Fibroblast of skin of left quadriceps (primary cell): ENCODE measurements around the gene ZFAND3.
"Not testable (repeated sequence)": the region's sequence is repeated elsewhere in the genome, so short reads cannot be mapped to it uniquely, and the experiment has no call there.

Experiments
- DNase-seq, 2 experiments: peaks; one replicate each; pipeline ENCODE4 v3.0.0-alpha.2; 2013; ENCODE audit warnings: low read depth in 2 of 2

Gene ZFAND3

DNA sequence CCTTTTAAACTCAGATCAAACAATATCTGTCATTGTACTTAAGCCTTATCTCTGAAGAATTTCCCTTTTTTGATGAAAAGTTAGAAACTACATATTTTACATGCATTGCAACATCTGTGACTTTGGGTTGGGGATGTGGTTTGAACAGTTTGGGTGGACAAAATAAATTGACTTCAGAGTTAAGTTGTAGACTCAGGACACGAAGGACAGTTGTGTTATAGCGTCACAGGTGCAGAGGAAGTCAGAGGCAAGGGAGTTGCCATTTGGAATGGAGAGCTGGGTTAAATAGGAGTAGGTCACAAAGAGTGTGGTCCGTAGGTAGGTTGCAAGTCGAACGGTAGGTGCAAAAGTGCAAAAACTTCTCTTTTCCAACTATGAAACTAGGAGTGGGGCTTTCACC is 46.0 kb downstream of the ZFAND3 start:
- DNase-seq: no peak

DNA sequence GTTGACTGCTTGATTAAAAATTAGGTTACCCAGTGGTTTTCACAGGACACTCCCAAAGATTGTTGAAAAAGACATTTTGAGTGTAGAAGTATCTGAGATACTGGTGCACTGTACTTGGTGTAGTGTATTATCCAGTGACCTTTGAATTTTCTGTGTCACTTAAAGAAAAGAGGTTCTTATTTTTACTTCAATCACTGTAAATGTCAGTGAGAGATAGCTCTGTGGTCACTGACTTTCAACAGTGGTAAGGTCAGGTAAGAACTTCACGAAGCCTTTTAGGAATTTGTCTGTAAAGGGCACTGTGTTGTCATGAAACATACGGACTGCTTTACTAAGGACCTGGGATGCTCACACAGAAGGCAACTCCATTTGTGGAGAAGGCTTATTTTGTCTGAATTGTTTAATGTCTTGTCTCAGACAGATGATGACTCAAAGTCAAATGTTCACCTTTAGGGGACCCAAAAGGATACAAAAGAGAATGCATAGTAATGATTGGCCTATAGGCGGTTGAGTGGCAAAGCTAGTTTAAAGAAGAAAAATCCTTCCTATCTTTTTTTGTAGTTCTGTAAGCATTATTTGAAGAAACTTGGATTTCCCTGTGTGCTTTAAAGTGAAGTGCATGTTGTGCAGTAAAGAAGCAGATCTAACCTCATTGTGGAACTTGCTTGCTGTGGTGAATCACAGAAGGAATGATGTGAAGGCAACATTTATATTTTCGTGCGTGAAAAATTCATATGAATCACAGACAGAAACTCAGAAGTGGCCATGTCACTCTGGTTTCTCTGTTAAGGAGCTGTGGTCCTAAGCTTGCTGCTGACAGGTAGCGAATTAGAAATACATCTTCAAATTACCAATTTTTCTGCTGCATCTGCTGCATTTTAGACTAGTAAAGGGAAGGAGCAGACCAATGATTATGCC is 47.3 kb downstream of the ZFAND3 start:
- DNase-seq: no peak

DNA sequence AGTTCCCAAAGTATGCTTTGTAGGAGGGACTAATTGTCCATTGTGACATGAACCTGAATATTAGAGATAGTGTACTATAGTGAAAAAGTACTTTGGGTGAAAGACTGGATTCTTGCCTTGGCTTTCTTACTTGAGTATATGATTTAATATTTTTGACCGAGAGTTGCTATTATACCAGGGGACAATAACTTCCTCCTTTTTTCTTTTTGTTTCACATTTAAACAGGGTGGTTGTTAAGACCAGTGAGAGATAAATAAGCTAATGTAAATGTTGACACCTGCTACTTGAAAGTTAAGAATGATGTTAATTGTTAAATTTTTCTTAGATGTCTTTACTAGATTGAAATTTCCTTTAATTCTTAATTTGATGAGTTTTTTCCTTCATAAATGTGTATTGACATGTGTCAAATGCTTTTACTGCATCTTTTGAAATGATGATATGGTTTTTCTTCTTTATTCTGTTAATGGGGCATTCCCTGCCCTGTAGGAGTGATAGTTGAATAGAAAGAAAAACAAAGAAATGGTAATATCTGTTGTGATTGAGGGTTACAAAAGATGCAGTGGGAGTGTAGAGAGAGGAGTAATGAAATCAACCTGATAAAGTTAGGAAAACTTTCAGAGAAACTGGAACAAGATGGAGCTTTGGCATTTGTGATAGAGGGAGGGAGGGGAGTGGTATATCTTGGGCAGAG is 48.4 kb downstream of the ZFAND3 start:
- no peak for DNase-seq

DNA sequence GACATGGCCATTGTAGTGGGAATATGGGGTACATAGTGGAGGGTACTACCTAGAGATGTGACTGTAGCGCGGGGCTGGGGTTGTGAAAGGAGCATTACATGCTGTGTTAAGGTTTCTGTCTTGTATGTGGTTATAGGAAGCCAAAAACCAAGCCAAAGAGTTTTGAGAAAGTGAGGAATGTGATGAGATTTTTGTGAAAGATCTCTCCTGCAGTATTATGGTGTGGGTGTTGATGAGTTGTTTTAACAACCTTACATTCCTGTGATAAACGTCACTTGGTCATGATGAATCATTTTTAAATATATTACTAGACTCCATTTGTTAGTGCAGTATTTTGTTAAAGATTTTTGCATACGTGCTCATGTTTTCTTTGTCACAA is 48.9 kb downstream of the ZFAND3 start:
- peak; percentile 58 to 68 for DNase-seq

DNA sequence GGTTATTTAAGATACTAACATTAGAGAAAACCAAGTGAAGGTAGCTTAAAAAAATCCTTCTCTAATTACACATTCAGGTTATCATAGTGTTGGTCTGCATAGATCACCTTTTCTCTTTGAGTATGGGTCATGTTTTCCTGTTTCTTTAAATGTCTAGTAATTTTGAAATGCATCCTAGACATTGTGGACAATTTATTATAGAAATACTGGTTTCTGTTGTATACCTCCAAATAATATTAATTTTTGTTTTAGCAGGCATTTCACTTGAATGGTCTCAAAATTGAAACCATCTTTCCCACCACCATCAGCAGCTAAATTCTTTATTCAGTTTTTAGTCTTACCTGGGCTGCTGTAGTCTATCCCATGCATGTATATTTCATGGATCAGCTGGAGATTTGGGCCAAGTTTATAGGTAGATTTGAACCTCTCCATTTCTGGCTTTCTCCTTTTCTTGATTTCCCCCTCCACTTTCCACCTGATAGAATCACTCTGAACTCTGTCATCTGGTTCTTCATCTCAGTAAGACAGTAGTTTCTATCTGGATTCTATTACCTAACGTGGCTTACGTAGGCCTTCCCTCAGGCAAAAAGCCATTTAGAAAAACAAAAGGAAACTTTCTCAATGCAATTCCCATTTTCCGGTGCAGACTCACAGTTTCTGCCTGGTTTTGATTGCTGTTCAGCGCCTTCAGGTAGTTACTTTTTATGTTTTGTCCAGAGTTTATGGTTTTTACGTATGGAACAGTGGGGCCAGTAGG is 52.3 kb downstream of the ZFAND3 start:
- no peak for DNase-seq

DNA sequence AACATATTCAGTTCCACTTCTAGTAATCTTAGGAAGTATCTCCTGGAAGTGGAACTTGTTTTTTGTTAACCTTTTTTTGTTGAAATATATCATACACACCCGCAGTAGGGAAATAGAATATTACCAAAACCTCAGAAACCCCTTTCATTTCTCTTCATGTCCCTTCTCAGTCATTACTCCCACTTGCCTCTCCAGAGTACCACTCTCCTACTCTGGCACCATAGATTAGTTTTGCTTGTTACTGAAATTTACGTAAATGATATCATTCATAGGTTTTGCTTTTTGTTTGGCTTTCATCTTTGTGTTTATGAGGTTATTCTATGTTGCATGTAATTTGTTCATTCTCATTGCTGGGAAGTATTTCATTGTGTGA is 52.8 kb downstream of the ZFAND3 start:
- no peak for DNase-seq

DNA sequence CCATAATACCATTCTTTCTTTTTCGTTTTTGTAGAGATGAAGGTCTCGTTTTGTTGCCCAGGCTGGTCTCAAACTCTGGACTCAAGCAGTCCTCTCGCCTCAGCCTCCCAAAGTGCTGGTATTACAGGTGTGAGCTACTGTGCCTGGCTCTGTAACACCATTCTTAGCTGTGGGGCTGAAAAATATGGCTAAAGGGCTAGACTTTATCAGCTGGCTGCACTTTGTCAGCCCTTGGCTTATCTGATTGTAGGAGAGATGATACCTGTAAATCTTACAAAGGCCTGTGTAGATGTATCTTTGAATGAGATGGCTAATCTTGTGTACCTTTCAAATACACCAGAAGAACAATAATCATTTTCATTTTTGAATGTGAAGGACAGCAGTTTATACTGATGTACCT is 55.2 kb downstream of the ZFAND3 start:
- no peak for DNase-seq

DNA sequence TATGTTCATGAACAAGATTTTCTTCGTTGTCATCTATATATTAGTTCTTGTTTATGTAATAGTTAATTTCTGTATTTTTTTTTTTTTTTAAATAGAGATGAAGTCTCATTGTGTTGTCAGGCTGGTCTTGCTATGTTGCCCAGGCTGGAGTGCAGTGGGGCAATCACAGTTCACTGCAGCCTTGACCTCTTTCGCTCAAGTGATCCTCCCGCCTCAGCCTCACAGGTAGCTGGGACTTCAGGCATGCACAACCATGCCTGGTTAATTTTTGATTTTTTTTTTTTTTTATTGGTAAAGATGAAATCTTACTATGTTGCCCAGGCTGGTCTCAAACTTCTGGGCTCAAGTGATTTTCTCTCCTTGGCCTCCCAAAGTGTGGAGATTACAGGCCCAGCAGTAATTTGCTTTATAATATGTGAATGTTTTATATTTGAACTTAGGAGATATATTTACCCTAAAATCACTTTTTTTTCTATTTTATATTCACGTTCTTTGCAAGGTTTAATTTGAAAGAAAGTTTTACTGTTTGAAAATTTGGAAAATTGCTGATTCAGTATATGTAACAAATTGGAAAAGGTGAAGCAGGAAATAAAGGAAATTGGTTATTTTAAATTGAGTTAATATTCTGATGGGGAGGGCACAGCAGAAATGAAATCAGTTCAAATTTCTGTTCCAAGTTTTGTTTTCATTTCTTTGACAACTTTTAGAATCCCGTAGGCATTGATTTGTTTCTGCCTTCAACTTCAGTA is 56.2 kb downstream of the ZFAND3 start:
- DNase-seq: no peak

DNA sequence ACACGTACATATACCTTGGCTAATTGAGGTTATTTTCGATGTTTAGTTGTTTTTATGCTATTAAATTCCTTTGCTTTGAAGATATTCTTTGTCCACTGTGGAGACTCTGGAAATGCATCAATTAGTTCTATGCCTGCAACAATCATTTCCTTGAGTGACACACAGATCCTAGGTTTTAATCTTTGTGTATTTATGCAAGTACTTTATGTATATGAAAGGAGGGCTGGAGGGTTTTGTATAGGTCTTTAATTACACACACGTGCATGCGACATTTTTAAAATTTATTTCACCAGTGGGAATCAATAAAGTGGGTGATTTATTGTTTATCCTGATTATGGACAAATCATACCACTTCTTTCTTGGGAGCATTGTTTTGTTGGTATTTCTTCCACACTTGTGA is 57.3 kb downstream of the ZFAND3 start:
- DNase-seq: no peak

DNA sequence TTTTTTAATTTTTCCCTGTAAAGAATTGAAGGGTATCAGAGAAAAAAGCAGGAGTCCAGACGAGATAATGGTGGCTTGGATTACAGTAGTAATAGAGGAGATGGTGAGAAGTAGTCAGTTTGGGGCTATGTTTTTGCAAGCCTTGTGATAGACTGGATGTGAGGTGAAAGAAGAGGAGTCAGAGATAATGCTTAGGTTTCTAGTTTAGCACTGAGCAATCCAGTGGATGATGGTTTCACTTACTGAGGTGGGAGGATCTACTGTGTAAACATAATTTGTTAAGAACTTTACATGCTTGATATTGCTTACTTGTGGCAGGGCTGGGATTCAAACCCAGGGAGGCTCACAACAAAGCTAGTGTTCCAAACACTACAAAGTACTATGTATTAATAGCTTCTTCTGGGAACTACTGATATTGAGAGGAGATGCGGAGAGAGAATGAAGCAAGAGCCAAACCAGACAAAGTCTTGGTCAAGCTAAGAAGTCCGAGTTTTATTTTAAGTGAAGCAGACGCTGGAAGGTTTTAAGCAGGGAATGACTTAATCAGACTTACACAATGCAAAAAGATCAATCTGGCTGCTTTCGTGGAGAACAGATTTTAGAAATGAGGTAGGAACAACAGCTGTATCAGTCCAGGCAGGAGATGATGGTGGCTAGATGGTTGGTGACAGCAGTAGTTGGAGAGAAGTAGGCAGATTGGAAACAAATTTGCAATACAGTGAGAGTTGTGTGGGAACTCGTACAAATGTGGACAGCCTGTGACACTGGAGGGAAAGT is 58.0 kb downstream of the ZFAND3 start:
- no peak for DNase-seq

DNA sequence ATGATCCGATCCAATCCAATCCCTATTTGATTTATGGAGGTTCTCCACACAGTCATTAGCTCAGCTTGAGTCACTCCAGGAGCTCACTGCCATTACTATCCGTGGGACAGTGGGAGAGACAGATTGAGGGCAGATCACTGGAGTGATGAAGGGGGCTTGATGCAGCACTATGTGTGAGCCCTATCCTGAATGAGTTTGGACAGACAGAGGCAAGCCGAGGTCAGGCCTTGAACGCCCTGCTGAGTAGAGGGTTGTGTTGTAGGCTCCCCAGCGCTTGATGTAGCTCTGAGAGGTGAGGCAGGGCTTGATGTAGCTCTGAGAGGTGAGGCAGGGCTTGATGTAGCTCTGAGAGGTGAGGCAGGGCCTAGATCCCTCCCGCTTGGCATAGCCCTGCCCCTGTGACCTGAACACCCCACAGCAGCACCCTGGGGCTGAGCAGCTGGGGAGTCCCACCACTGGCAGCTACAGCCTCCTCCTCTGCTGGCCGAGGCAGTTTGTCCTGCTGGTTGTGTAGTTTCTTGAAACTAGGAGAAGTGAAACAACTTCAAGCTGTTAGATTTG is 58.7 kb downstream of the ZFAND3 start:
- DNase-seq: no peak

DNA sequence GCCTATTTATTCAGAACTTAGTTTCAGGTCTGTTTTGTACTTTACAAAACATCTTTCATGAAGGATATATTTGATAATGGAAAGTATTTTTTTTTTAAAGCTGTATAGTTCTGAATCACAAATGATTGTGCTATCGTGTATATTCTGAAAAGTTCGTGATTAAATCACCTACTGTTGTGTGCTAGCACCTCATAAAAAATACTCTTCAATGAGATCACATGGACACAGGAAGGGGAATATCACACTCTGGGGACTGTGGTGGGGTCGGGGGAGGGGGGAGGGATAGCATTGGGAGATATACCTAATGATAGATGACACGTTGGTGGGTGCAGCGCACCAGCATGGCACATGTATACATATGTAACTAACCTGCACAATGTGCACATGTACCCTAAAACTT is 61.1 kb downstream of the ZFAND3 start:
- DNase-seq: not testable (repeated sequence)

DNA sequence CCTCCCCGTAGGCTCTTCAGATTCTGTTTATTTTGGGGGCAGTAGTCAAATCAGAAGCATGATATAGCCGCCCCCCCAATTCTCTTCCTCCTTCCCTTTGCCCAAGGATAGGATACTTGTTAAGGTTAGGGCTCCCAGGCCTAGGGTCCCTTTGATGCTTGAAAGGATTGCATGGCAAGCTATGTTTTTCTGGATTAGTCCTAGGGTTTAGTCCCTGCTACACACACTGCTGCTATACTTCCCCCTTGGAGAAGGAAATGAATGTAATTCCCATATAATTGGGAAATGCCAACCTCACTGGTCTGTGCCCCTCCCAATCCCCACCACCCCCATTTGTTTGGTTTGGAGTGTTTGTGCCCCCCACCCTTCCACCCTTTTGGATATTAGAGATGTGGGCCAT is 62.8 kb downstream of the ZFAND3 start:
- no peak for DNase-seq

DNA sequence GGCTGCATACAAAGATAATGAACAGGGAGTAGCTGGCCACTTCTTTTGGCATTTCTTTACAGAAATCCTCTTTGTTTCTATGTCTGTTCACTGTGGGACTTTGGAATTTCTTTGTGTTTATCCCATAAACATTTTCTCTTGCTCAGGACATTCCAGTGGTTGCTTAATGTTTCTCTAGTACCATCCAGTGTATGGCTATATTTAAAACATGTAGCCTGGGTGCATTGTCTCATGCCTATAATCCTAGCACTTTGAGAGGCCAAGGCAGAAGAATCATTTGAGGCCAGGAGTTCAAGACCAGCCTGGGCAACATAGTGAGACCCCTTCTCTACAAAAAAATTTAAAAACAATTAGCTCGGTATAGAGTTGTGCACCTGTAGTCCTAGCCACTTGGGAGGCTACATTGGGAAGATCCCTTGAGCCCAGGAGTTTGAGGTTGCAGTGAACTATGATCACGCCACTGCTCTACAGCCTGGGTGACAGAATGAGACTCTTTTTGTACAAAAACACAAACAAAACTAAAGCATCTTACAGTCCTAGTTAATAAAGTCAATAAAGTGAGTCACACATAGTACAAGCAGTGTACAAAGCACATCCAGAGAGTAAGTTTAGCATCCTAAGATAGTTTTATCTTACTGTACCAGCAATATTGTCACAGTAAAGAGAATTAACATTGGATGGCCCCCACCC is 63.3 kb downstream of the ZFAND3 start:
- peak; percentile 69 to 73 for DNase-seq

DNA sequence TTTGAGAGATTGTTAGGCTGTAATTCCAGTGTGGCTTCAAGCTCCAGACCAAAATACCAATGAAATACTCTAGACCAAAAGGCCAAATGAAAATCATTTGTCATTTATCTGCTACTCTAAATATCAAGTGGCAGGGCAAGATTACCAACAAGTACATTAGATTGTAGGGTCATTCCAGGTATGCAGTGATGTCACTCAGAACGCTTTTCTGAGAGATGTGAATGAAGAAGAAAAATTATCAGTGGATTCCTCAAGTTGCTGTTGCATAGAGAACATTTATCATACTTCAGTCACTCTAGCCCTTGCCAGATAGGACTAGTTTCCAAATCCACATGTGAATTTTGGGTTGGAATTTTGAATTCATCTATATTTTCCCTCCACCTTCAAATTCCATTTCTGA is 65.0 kb downstream of the ZFAND3 start:
- DNase-seq: no peak

DNA sequence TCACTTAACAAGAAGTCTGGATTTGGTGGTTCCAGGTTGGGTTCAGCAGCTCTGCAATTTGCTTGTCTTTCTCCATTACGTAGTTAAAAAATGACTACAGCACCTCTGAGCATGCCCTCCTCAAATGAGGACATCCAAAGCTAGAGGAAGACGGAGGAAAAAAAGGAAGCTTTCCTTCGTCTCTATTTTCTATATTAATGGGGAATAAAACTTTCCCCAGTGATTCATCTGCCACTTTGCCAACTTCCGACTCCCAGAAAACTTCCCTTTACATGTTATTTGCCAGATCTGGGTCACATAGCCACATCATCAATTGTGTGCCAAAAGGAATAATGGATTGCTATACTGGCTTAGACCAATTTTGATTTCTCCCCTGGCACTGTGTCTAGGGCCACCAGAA is 69.5 kb downstream of the ZFAND3 start:
- no peak for DNase-seq

DNA sequence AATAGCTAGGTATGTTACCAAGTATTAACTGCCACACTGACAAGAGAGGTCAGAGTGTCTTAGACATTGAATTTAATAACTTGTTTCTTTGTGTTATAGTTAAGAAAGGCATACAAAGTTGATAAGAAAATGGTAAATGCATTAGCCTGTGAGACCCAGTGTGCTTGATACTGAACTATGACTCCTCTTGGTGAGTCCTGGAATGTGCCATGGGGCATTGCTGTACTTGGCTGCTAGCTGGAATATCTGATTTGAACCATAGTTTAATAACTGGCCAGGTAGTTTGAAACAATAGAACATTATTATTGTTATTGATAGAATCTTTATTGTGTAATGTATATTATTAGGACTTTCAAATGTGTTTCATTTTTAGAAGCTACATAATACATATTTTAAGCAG is 70.0 kb downstream of the ZFAND3 start:
- no peak for DNase-seq

DNA sequence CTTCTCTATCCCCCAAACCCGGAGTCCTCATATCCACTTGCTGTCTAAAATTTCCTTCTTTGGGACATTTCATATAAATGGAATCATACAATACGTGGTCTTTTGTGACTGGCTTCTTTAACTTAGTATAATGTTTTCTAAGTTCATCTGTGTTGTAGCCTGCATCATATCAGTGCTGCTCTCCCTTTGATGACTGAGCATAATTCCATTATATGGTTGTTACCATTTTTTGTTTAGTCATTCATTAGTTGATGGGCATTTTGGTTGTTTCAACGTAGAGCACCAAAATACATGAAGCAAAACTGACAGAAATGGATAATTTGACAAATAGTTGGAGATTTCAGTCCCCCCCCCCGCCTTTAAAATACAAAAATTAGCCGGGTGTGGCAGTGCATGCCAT is 71.5 kb downstream of the ZFAND3 start:
- DNase-seq: no peak

DNA sequence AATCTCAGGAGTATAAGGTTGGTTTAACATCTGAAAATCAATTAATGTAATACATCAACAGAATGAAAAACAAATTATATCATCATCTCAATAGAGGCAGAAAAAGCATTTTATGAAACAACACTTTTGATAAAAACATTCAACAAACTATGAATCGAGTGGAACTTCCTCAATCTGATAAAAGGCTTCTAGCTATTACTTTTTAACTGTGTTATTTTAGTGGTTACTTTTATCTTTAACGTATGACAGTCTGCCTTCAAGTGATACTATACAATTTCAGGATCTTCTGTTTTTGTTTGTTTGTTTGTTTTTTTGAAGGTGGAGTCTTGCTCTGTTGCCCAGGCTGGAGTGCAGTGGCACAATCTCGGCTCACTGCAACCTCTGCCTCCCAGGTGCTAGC is 73.7 kb downstream of the ZFAND3 start:
- no peak for DNase-seq

DNA sequence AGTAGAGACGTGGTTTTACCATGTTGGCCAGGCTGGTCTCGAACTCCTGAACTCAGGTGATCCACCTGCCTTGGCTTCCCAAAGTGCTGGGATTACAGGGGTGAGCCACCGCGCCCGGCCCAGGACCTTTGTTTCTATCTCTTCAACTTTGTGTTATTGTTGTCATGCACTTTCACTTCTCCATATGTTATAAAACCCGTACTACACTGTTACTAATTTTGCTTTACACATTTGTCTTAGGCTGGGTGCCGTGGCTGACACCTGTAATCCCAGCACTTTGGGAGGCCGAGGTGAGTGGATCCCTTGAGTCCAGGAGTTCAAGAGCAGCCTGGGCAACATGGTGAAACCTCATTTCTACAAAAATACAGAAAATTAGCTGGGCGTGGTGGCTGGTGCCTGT is 74.2 kb downstream of the ZFAND3 start:
- DNase-seq: not testable (repeated sequence)
